NCI-H446 treated with DMSO at 0.1 percent for 48 hours (cell line): ENCODE measurements around the gene STMN3.
"Not testable (repeated sequence)": the region's sequence is repeated elsewhere in the genome, so short reads cannot be mapped to it uniquely, and the experiment has no call there.

Experiments
- DNase-seq: peaks from one replicate; lab custom pipeline; 2025; lab: John Stamatoyannopoulos, UW

The STMN3 gene

GRCh38 chr20:63678667-63679465 is 25.6 kb upstream of the STMN3 start:
- no peak for DNase-seq

GRCh38 chr20:63678071-63678470 is 24.8 kb upstream of the STMN3 start:
- DNase-seq, result no peak

GRCh38 chr20:63675681-63676368 is 22.6 kb upstream of the STMN3 start:
- DNase-seq, result no peak

- no peak for DNase-seq
Measured at GRCh38 chr20:63673951-63674350, 20.7 kb upstream of the STMN3 start.

- DNase-seq, result no peak
Measured at GRCh38 chr20:63672666-63673065, 19.4 kb upstream of the STMN3 start.

- not testable (repeated sequence) for DNase-seq
Measured at GRCh38 chr20:63671695-63672094, 18.5 kb upstream of the STMN3 start.

GRCh38 chr20:63668351-63668750 is 15.1 kb upstream of the STMN3 start:
- DNase-seq, result no peak

- DNase-seq, result no peak
Measured at GRCh38 chr20:63667858-63668257, 14.6 kb upstream of the STMN3 start.

- no peak for DNase-seq
Measured at GRCh38 chr20:63665708-63666107, 12.5 kb upstream of the STMN3 start.

GRCh38 chr20:63664861-63665594 is 11.8 kb upstream of the STMN3 start:
- no peak for DNase-seq

GRCh38 chr20:63664143-63664851 is 11.1 kb upstream of the STMN3 start:
- DNase-seq, result no peak

- no peak for DNase-seq
Measured at GRCh38 chr20:63663332-63664066, 10.3 kb upstream of the STMN3 start.

GRCh38 chr20:63662813-63663189 is 9.6 kb upstream of the STMN3 start:
- DNase-seq, result no peak

- DNase-seq, result no peak
Measured at GRCh38 chr20:63661959-63662812, 9.0 kb upstream of the STMN3 start.

- no peak for DNase-seq
Measured at GRCh38 chr20:63661108-63661507, 7.9 kb upstream of the STMN3 start.

- no peak for DNase-seq
Measured at GRCh38 chr20:63660622-63661021, 7.4 kb upstream of the STMN3 start.

- not testable (repeated sequence) for DNase-seq
Measured at GRCh38 chr20:63660174-63660573, 7.0 kb upstream of the STMN3 start.

- DNase-seq, result no peak
Measured at GRCh38 chr20:63659370-63659769, 6.1 kb upstream of the STMN3 start.

- no peak for DNase-seq
Measured at GRCh38 chr20:63658749-63659187, 5.5 kb upstream of the STMN3 start.

GRCh38 chr20:63657937-63658748 is 4.9 kb upstream of the STMN3 start, which contains the start of gene RTEL1:
TSS of gene RTEL1 (plus strand) at chr20:63658312. CDS start at chr20:63659403, 1,091 bp downstream.
- peak; percentile 85 for DNase-seq
